ENCODE results near the gene BAZ2B.

The BAZ2B gene

DNA sequence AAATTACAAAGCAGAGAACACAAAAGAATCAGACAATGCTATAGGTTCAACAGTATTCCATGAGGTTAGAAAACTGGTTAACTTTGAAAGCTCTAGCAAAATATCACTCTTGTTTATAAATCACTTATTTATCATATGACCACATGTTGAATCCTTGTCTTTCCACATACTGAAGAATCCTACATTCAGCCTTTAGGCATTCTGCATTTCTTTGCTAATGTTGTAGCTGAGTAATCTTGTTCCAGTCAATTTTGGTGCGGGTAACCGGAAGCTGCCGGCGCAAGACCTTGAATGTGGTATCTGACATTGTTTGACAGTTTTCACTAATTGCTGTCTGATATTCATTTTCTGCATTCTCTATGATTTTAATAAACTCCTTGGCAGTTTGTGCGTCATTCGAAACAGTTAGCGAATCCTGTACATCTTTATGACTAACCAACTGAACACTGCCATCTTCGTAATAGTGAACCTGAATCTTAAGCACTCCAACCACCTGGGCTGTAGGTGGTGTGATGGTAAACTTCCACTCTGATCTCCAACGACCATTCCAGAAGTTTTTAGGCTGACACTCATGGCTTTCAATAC, 154.1 kb downstream of the BAZ2B start:
- DNase-seq (ENCODE audit: low read depth), result no peak

DNA sequence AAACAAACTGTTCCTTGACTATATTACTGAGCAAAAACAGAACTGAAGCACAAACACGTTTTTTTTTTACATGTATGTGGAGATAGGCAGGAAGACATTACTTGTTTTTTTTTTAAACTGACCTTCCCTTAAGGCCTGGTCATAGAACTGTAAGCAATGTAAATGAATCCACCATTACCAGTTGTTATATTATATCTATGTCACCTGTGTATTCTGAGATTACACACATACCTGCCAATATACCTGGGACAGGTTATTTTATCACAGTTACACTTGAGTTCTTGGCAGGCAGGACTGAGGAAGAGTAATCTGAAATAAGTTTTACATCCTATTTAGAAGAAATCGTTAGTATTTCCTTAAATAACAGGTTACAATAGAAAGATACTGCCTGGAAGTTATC, 155.3 kb downstream of the BAZ2B start:
- no peak for DNase-seq (ENCODE audit: low read depth)

DNA sequence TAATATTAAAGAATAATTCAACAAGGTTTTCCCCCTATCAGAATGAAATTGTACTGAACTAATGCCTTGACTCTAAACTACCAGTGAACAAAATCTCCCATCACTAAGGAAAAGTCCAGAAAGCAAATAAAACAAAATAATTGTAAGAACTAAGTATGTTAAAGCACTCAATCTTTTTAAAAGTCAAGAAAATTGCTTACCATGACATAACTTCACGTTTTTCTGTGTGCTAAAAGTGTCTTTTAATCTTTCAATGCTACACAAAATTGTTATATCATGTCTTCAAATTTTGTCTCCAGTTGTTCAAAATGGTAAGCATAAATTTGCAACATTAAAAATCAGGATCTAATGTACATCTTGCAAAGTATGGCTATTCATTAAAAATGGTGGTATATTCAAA, 156.1 kb downstream of the BAZ2B start:
- no peak for DNase-seq (ENCODE audit: low read depth)

DNA sequence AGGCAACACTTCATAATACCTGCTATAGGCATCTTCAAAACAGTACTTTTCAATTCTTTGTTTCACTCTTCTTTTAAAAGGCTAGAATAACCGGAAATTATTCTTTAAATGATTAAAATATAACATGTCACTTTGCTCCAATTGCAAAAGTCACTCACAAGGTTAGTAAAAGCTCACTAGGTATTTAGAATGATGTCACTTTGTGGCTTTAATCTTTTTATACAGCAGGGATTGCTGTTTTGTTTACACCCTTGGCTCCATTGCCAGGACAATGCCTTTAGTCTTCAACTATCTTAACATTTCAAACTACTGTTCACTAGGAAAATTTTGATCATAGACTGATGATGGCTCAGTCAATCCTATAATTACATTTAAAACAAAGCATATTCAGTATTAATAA, 157.1 kb downstream of the BAZ2B start:
- no peak for DNase-seq (ENCODE audit: low read depth)

DNA sequence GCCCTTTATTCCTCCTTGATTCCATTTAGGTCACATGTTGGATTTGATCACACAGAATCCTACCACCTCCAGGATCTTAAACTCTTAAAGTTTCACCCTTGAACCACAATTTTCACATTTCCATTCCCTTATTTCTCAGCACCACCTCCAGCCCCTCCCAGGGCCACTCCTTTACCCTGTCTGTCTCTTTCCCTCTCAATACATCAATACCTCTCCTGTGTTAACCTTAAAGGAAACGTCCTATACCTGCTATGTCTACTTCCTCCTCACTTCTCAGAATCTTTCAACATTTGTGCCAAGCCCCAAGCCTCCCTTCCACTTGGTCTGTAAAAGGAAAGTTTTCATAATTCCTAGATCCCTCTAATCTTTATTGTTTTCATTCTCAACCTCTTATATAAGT, 158.8 kb downstream of the BAZ2B start:
- DNase-seq (ENCODE audit: low read depth), result no peak

DNA sequence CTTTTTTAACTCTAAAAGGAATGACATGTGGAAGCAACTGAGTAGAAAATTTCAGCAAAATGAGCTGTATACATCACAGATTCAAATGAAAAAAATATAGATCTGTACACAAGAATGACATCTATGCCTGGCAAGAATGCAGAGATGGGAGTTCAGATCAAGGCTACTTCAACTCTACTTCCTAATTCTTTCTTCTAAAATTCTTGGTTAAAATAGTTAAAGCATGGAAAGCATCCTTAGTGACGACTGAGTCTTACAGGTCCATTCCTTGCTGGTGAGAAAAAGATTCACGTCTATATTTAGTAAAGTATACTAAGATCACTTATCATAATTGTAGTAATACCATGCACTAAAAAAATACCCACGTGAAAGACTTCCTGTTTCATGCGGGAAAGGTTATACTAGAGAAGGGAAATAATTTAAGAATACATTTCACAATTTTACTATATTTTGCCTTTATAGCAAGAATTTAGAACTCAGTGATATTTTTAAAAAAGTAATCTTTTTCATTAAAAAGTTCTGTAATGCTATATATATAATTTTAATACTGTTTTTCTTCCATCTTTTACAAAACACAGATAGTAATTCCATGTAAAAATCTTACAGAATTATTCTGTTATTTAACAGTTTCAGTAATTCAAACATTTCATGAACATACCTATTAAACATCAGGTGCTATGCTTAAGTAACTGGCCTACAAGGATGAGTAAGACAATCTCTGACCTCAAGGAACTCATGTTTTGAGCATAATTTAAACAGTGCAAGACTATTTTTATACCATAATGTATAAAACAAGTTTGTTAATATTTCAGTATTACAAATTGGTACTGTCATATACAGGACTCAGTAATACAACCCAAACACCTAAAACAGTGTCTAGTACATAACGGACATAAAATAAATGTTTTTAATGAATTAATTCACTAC, 159.6 kb downstream of the BAZ2B start:
- no peak for DNase-seq (ENCODE audit: low read depth)

DNA sequence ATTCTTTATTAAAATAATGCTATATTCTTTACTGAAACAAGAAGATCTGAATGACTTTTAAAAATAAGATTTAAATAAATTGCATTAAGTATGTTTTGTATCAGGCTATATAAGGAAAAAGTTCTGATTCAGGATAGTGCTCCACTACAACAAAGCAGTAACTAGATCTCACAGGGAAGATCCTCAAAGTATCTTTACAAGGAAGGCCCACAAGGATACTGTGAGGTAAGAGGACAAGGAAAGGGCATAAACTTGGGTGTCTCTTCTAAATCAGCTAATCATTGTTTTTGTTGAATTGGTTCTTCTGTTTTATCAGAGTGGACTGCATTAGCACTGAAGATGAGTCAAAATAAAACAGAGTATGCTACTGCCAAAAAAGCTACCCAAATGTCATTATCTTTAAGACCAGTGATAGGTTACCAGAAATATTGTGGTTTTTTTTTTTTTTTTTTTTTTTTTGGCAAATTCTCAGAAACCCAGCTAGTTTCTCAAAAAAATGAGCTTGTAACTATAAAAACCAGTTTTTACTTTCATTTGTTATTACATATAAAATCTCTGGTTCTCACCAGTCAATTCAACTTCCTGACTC, 160.9 kb downstream of the BAZ2B start:
- no peak for DNase-seq (ENCODE audit: low read depth)

DNA sequence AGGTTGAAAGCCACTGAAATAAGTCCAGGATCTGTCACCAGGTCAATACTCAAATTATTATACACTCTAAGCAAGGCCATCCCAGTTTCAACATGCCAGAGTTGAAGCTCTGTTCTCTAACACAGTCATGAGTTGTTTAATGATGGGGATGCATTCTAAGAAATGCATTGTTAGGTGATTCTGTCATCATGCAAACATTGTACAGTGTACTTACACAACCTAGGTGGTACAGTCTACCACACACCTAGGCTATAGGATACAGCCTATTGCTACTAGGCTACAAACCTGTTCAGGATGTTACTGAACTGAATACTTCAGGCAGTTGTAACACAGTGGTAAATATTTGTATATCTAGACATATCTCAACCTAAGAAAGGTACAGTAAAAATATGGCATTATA, 162.2 kb downstream of the BAZ2B start:
- DNase-seq (ENCODE audit: low read depth), result no peak

DNA sequence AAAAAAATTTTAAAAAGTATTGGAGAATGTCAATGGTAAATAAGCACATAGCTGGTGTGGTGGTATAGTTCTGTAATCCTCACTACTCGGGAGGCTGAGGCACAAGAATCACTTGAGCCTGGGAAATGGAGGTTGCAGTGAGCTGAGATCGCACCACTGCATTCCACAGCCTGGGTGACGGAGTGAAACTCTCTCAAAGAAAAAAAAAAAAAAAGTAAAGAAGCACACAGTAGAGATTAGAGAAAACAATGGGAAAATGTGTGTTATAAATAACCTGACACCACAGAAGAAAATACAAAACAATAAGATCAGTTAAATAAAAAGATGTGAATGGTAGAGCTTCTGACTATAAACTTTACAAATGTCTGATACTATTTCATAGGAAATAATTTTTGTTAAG, 166.2 kb downstream of the BAZ2B start:
- no peak for DNase-seq (ENCODE audit: low read depth)

DNA sequence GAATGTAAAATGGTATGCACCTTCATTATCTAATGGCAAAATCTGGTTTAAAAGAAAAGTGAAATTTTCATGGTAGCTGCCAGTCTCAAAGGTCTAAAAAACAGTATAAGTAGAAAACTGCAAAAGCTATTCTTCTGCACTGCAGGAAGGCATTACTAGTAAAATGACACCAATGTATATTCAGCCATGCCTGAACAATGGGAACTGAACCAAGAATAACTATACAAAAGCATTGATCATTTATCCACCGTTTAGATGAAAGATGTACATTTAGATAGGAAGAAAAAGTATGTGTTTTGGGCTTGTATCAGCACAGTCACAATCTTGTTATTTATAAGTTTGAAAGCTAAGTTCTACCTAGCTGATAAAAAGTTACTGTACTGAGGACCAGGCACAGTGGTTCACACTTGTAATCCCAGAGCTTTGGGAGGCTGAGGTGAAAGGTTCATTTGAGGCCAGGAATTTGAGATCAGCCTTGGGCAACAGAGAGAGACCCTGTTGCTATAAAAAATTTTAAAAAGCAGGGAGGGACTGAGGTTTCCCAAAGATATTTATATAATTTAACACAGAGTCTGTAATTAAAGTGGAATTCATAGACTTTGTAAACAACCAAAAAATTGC, 166.7 kb downstream of the BAZ2B start:
- no peak for DNase-seq (ENCODE audit: low read depth)

DNA sequence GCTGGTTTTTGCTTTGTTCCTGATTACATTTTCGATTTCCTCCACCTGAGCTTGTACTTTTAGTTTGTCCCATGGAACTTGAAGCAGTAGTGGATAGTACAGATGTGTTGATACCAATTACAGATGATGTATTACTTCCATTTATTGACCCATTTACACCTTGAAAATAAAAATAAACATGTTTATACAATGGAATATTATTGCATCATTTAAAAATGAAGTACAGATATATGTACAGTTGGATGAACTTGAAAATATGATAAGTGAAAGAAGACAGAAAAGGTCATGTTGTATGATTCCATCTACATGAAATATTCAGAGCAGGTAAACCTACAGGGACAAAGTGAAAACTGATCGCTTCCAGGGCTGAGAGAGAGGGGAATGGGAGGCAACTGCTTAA, 169.5 kb downstream of the BAZ2B start:
- DNase-seq (ENCODE audit: low read depth), result no peak

DNA sequence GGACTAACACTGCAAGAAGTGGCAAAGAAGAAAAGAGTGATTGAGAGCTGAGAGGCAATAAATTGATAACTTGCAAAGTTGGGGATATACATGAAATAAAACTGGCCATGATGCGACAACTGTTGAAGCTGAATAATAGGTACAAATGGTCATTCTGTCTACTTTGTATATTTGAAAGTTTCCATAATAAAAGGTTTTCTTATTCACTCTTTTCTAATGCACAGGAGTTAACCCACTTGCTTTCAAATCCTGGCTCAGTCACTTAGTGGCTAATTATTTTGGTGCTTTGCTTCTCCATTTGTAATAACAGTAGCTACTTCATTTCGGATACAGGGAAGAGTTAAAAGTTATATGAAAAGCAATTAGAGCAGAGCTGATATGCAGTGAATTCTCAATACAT, 170.1 kb downstream of the BAZ2B start:
- DNase-seq (ENCODE audit: low read depth), result no peak

DNA sequence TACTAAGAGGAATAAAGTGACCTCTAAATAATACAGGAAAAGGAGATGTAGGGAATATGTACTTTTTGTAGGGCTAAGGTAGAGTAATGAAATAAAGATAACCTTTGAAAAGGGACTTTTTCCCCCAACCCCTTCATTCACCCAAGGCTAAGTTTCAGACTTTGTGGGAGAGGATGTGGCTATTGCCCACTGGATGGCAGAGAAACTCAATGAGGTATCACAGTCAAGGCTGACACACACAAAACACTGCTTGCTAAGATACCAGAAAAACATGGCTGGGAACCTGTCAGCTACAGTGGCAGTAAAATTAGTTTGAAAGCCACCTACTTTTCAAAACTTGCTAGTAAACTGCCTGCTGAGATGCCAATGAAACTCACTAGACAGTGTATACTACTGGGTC, 171.0 kb downstream of the BAZ2B start:
- no peak for DNase-seq (ENCODE audit: low read depth)

DNA sequence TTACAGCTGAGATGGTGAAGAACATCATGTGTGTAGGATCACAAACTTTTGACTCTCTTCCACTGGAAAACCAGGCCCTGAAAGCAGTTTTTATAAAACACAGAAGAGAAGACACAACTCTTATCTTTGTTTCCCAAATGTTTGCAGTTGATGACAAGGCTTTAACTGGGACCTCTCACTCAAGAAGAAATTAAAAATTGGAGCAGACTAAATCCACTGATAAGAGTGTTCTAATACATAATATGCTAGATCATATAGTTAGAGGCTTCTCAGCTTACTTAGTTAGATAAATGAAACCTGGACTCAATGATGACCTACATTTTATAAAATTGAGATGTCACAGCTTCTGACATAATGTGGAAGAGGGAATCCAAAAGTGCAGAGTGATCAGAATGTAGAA, 171.6 kb downstream of the BAZ2B start:
- no peak for DNase-seq (ENCODE audit: low read depth)

DNA sequence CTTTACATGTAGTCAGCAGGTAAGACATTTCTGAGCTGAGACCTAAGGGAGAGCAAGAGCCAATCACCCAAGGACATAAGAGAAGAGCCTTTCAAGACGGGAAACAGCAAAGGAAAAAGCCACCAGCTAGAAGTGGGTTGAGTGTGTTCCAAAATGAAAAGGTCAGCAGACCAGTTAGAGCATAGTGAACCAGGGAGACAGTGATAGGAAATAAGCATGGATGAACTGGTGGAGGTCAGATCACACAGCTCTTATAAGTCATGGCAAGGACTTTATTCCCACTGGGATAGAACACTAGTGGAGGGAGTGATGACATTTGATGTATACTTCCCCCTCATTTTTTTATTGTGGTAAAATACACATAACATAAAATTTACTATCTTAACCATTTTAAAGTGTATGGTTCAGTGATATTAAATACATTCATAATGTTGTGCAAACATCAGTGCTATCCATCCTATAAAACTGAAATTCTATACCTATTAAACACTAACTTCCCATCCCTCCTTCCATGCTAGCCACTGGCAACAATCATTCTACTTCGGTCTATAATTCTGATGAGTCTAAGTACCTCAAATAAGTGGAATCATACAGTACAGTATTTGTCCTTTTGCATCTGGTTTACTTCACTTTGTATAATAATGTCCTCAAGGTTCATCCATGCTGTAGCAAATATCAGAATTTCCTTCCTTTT, 174.0 kb downstream of the BAZ2B start:
- no peak for DNase-seq (ENCODE audit: low read depth)

DNA sequence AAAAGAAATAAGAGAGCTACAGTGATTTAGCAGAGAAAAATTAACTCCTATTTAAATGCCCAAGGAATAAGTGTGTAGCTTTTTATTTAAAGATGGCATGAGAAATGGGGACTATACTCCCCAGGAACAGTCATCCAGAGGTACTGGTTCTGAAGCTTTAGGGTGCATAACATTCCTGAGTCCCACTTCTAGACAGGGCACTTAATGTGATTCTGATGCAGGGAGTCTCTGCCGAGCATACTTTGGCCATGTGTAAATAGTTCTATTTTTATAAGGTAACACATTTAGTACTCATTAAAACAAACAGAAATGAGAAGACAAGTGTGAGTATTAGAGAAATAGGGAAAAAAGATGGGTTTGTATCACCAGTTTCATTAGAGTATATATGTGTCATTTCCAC, 175.2 kb downstream of the BAZ2B start:
- no peak for DNase-seq (ENCODE audit: low read depth)

DNA sequence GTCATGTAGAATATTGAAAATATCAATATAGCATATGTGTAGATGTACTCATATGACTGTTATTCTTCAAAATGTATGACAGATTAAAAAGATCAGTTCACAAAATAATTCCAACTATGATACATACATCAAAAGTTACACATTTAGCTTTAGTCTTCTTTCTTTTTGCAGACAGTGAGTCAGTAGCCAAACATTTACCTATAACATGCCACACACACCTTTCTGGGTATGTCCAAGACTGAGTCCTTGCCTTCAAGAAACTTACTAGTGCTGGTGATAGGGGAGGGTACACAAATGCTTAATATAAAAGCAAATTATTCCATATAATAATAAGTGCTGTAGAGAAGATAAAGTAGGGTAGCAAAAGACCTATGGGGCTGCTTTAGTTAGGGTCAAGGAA, 176.9 kb downstream of the BAZ2B start:
- DNase-seq (ENCODE audit: low read depth), result no peak

DNA sequence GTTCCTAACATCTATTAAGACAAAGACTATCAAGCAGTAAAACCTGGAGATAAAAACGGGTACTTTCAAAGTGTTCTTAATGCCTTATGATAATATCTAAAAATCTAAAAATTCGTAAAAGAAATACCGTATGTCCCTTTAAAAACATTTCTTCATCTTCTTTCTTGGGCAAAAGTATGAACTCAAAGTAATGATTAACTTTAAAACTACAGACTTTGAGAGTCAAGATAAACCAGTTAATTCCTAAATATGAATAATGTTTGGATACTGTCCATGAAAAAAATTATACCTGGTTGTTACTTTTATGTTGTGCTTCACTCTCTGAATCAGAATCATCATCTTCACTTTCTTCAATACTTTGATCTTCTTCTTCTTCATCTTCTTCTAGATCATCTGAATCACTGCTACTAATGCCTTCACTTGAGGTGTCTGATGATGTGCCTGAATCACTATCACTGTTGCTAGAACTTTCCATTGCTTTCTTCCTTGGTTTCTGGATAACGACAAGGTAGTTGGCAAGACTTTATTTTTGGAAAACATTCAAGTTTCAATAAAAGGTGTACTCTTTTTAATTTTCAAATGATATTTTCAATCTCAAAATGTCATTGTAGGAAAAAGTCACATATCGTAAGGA, 177.5 kb downstream of the BAZ2B start:
- DNase-seq (ENCODE audit: low read depth), result no peak

DNA sequence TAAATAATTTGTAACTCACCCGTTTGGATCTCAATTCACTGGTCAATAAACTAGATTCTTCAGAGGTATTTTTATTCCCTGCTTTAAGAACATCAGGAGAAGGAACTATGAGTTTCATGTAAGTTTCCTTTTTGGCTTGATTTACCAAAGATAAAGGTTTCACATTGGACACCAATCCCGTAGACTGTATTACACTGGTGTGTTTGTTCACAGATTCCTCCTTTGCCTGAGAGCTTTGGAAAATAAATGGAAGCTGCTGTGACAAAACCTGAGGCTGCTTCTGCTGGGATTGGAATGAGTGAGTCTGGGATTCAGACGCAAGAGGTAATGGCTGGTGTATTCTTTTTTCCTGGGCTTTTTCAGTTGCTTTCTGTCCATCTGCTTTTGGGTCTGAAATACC, 178.1 kb downstream of the BAZ2B start:
- no peak for DNase-seq (ENCODE audit: low read depth)

DNA sequence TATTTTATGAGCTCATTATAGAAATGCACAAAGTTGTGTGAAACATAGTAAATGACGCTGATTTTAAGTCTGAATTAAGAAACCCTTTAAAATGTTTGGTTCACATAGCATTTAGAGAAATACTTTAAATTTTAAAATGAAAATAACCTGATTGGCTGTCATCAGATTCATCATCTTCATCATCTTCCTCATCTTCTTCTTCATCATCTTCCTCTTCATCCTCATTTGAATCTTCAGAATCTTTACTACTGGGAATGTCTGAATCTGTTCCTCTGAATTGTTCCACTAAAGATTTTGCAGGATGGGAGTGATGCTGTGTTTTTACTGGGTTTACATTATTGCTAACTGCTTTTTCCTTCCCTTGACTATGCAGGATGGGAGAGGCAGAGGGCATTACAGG, 183.7 kb downstream of the BAZ2B start:
- no peak for DNase-seq (ENCODE audit: low read depth)

DNA sequence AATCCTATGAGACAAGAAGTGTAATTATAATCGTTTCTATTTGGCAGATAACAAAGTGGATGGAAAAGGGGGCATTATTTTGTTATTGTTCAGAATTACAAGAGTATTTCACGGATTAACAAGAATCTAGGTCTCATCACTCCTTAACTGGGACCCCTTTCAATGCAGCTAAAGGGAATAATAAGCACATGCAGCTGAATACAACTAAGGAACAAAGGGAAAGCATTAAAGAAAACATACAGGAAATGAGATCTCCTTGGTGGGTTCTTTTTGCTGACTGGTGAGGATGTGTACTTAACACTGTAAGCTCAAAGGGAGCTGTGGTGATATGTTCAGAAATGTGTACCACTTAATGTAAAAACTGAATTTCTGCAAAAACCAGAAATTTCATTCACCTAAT, 189.3 kb downstream of the BAZ2B start:
- DNase-seq (ENCODE audit: low read depth), result no peak

DNA sequence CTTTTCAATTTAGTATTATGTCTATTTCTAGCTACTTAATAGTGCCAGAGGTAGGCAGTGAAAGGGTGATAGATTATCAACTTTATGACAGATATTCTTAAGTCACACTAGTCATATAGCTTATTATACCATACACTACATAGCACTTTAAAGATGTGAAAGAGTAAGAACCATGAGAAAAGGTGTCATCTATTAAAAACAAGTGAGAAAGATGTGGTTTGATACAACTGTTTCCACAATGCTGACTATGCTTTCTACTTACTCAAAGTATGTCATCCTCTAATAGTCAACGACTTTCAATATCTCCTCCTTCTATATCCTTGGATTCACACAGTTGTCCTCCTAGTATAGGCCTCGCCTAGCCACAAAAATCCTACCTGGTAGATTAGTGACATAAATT, 196.9 kb downstream of the BAZ2B start:
- DNase-seq (ENCODE audit: low read depth), result no peak

Measured in fibroblast of the conjunctiva (primary cell).